Activated T-cell treated with anti-CD3 and anti-CD28 coated beads, Interleukin-2, amount 50 U/mL, for 72 hours (primary cell): Measurements from ENCODE around the gene ST3GAL6. TPM values are rescaled to one million over a fixed set of nuclear protein-coding genes. Genes with fewer than 3 reads are reported as not detected.
A peak's percentile ranks its signal among the peaks of the same experiment; 100 is the strongest.

Experiments
- ATAC-seq, 2 donors: fragments of 150-1000 bp; cut with Tn5 transposase; replicated peaks in 1 of 2; 2 replicates each; pipeline ENCODE4 v1.10.0; 2021; ENCODE audit warnings: moderate library complexity in 2 of 2, mild to moderate bottlenecking in 1 of 2
- DNase-seq, 2 donors: peaks; one replicate each; pipeline ENCODE4 v3.0.0; 2021 to 2022; ENCODE audit warnings: mixed read lengths in 1 of 2
- H3K27ac Mint-ChIP-seq: one replicate; pipeline ENCODE4 v1.8.0; 2022; ENCODE audit warnings: mild to moderate bottlenecking, moderate library complexity, mixed read lengths
- H3K27me3 Mint-ChIP-seq: one replicate; pipeline ENCODE4 v1.8.0; 2022; ENCODE audit warnings: low read depth, mixed read lengths
- H3K36me3 Mint-ChIP-seq, 2 donors: one replicate each; pipeline ENCODE4 v1.8.0; 2022; ENCODE audit warnings: mixed read lengths in 2 of 2, mild to moderate bottlenecking in 1 of 2; ENCODE audit not compliant: insufficient read depth in 2 of 2
- H3K4me1 Mint-ChIP-seq: one replicate; pipeline ENCODE4 v1.8.0; 2022; ENCODE audit warnings: low read depth, mixed read lengths
- H3K4me3 Mint-ChIP-seq, 2 donors: one replicate each; pipeline ENCODE4 v1.8.0; 2022; ENCODE audit warnings: mild to moderate bottlenecking in 2 of 2, mixed read lengths in 2 of 2, moderate library complexity in 2 of 2
- H3K9me3 Mint-ChIP-seq, 2 donors: one replicate each; pipeline ENCODE4 v1.8.0; 2022; ENCODE audit warnings: mixed read lengths in 2 of 2
- total RNA-seq, 2 donors: library from RNA; stranded (reverse); gene quantifications; one replicate each; pipeline ENCODE4 v1.2.3, GENCODE V29; 2022

ST3GAL6 gene
- total RNA-seq, 2 donors from 2014 or later = 0.07 to 1.5 TPM

- peaks cover 6% of the 10 kb centered on the region for H3K4me1 Mint-ChIP-seq
- ATAC-seq = no peak
- no peaks in the 10 kb centered on the region for H3K36me3 Mint-ChIP-seq
- no peaks in the 10 kb centered on the region for H3K9me3 Mint-ChIP-seq
- no peak for DNase-seq
- H3K4me3 Mint-ChIP-seq = no peak overlapping the region
- peaks cover 8% of the 10 kb centered on the region for H3K27me3 Mint-ChIP-seq
- H3K27ac Mint-ChIP-seq = no peak overlapping the region
Observed at GRCh38 chr3:98769448-98769847, 6.3 kb downstream of the ST3GAL6 start.

GRCh38 chr3:98770261-98771039 is 7.3 kb downstream of the ST3GAL6 start:
- no peaks in the 10 kb centered on the region for H3K9me3 Mint-ChIP-seq
- no peak overlapping the region for H3K4me3 Mint-ChIP-seq
- DNase-seq = peak in 1 of 2 donors; percentile 16
- ATAC-seq = peak; percentile 26 to 44
- H3K36me3 Mint-ChIP-seq = no peaks in the 10 kb centered on the region
- H3K27me3 Mint-ChIP-seq = peaks cover 8% of the 10 kb centered on the region
- H3K27ac Mint-ChIP-seq = no peak overlapping the region
- peaks cover 6% of the 10 kb centered on the region for H3K4me1 Mint-ChIP-seq

GRCh38 chr3:98772022-98772421 is 8.9 kb downstream of the ST3GAL6 start:
- ATAC-seq = no peak
- H3K4me3 Mint-ChIP-seq = no peak overlapping the region
- H3K4me1 Mint-ChIP-seq = peaks cover 6% of the 10 kb centered on the region
- H3K27me3 Mint-ChIP-seq = peaks cover 19% of the 10 kb centered on the region
- DNase-seq = no peak
- no peaks in the 10 kb centered on the region for H3K9me3 Mint-ChIP-seq
- H3K36me3 Mint-ChIP-seq = no peaks in the 10 kb centered on the region
- no peak overlapping the region for H3K27ac Mint-ChIP-seq

- no peak for DNase-seq
- Mint-ChIP-seq H3K9me3 (no peaks in the 10 kb centered on the region), H3K27me3 (peaks cover 22% of the 10 kb centered on the region), H3K27ac (no peak overlapping the region), H3K4me1 (peaks cover 24% of the 10 kb centered on the region), H3K36me3 (no peaks in the 10 kb centered on the region), H3K4me3 (no peak overlapping the region)
- no peak for ATAC-seq
Observed at GRCh38 chr3:98775459-98776139, 12.5 kb downstream of the ST3GAL6 start.

- H3K4me1 Mint-ChIP-seq = peaks cover 24% of the 10 kb centered on the region
- ATAC-seq = no peak
- DNase-seq = no peak
Observed at GRCh38 chr3:98776140-98776493, 13.0 kb downstream of the ST3GAL6 start.

GRCh38 chr3:98777286-98777685 is 14.1 kb downstream of the ST3GAL6 start:
- peaks cover 24% of the 10 kb centered on the region for H3K4me1 Mint-ChIP-seq
- H3K27ac Mint-ChIP-seq = no peak overlapping the region
- DNase-seq (no peak), ATAC-seq (no peak)
- no peaks in the 10 kb centered on the region for H3K9me3 Mint-ChIP-seq
- H3K27me3 Mint-ChIP-seq = peaks cover 22% of the 10 kb centered on the region
- H3K36me3 Mint-ChIP-seq = no peaks in the 10 kb centered on the region
- H3K4me3 Mint-ChIP-seq = no peak overlapping the region

More at GRCh38 chr3:98776140-98776493, 13.0 kb downstream of the ST3GAL6 start:
- no peak overlapping the region for H3K4me3 Mint-ChIP-seq
- H3K27me3 Mint-ChIP-seq = peaks cover 22% of the 10 kb centered on the region
- H3K27ac Mint-ChIP-seq = no peak overlapping the region
- no peaks in the 10 kb centered on the region for H3K36me3 Mint-ChIP-seq
- no peaks in the 10 kb centered on the region for H3K9me3 Mint-ChIP-seq

GRCh38 chr3:98777801-98778220 is 14.7 kb downstream of the ST3GAL6 start:
- Mint-ChIP-seq H3K9me3 (no peaks in the 10 kb centered on the region), H3K27ac (no peak overlapping the region), H3K4me3 (no peak overlapping the region)

GRCh38 chr3:98778383-98778782 is 15.2 kb downstream of the ST3GAL6 start:
- Mint-ChIP-seq H3K27ac (no peak overlapping the region), H3K4me1 (peaks cover 24% of the 10 kb centered on the region), H3K4me3 (peak overlapping the region; percentile 19 to 47), H3K36me3 (no peaks in the 10 kb centered on the region), H3K27me3 (peaks cover 22% of the 10 kb centered on the region), H3K9me3 (no peaks in the 10 kb centered on the region)
- peak; percentile 18 to 35 for DNase-seq
- peak; percentile 77 to 82 for ATAC-seq

More at GRCh38 chr3:98777801-98778220, 14.7 kb downstream of the ST3GAL6 start:
- Mint-ChIP-seq H3K27me3 (peaks cover 22% of the 10 kb centered on the region), H3K36me3 (no peaks in the 10 kb centered on the region), H3K4me1 (peaks cover 24% of the 10 kb centered on the region)
- ATAC-seq (no peak), DNase-seq (no peak)

- ATAC-seq = peak; percentile 68 to 77
- Mint-ChIP-seq H3K27me3 (peaks cover 22% of the 10 kb centered on the region), H3K9me3 (no peaks in the 10 kb centered on the region), H3K36me3 (no peaks in the 10 kb centered on the region), H3K4me1 (peaks cover 24% of the 10 kb centered on the region), H3K27ac (no peak overlapping the region), H3K4me3 (peak overlapping the region; percentile 17 to 19)
- peak; percentile 10 to 24 for DNase-seq
Observed at GRCh38 chr3:98778852-98779413, 15.8 kb downstream of the ST3GAL6 start.

- Mint-ChIP-seq H3K36me3 (no peaks in the 10 kb centered on the region), H3K4me1 (peaks cover 27% of the 10 kb centered on the region), H3K4me3 (no peak overlapping the region), H3K9me3 (no peaks in the 10 kb centered on the region), H3K27me3 (peaks cover 22% of the 10 kb centered on the region), H3K27ac (no peak overlapping the region)
- DNase-seq = no peak
- ATAC-seq = no peak
Observed at GRCh38 chr3:98779541-98780335, 16.6 kb downstream of the ST3GAL6 start.

- no peak for ATAC-seq
- Mint-ChIP-seq H3K27me3 (peaks cover 24% of the 10 kb centered on the region), H3K4me3 (no peak overlapping the region), H3K9me3 (no peaks in the 10 kb centered on the region), H3K36me3 (no peaks in the 10 kb centered on the region), H3K27ac (no peak overlapping the region), H3K4me1 (peaks cover 32% of the 10 kb centered on the region)
- DNase-seq = no peak
Observed at GRCh38 chr3:98780343-98780742, 17.2 kb downstream of the ST3GAL6 start.

- DNase-seq (peak in 1 of 2 donors; percentile 17), ATAC-seq (peak; percentile 28 to 34)
- no peak overlapping the region for H3K27ac Mint-ChIP-seq
- H3K27me3 Mint-ChIP-seq = peaks cover 16% of the 10 kb centered on the region
- H3K9me3 Mint-ChIP-seq = no peaks in the 10 kb centered on the region
- no peak overlapping the region for H3K4me3 Mint-ChIP-seq
- peaks cover 45% of the 10 kb centered on the region for H3K4me1 Mint-ChIP-seq
- no peaks in the 10 kb centered on the region for H3K36me3 Mint-ChIP-seq
Observed at GRCh38 chr3:98782824-98783500, 19.8 kb downstream of the ST3GAL6 start.
